ENCODE data around the gene RPUSD2. TPM values are rescaled to one million over a fixed set of nuclear protein-coding genes. Genes with fewer than 3 reads are reported as not detected.
A peak's percentile ranks its signal among the peaks of the same experiment; 100 is the strongest.
"Not testable (repeated sequence)": the region's sequence is repeated elsewhere in the genome, so short reads cannot be mapped to it uniquely, and the experiment has no call there.

RPUSD2 gene
- total RNA-seq, 2 experiments from 2014 or later: 10.9 to 12.6 TPM

DNA sequence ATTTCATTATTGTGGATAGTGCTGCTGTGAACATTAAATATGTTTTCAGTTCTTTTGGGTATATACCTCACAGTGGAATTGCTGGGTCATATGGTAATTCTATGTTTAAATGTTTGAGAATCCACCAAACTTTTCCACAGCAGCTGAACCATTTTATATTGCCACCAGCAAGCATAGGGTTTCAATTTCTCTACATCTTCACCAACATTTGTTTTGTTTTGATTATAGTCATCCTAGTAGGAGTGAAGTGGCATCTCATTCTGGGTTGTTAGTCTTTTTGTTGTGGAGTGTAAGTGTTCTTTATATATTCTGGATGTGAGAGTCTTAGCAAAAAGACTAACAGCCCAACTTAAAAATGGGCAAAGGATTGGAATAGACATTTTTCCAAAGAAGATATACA is 6.0 kb downstream of the RPUSD2 start:
- no peaks in the 10 kb centered on the region for H3K9me3 Mint-ChIP-seq
- H3K27me3 Mint-ChIP-seq (ENCODE audit: low read depth): no peaks in the 10 kb centered on the region
- DNase-seq: no peak
- peaks cover 33% of the 10 kb centered on the region for H3K4me1 Mint-ChIP-seq (ENCODE audit: low read depth)
- intact Hi-C loops (cut with micrococcal nuclease): no loop called here
- CTCF ChIA-PET: no interaction called here
- H3K36me3 Mint-ChIP-seq (ENCODE audit: low read depth): peaks cover 12% of the 10 kb centered on the region
- no peak overlapping the region for H3K4me3 Mint-ChIP-seq
- no peak overlapping the region for H3K27ac Mint-ChIP-seq

- H3K27ac Mint-ChIP-seq; DNase-seq; H3K9me3 Mint-ChIP-seq; H3K27me3 Mint-ChIP-seq (ENCODE audit: low read depth); CTCF ChIA-PET; intact Hi-C loops (cut with micrococcal nuclease); H3K4me3 Mint-ChIP-seq: not testable (repeated sequence)
- Mint-ChIP-seq H3K36me3 (ENCODE audit: low read depth) (peaks cover 10% of the 10 kb centered on the region), H3K4me1 (ENCODE audit: low read depth) (peaks cover 18% of the 10 kb centered on the region)
These were observed 7.8 kb downstream of the RPUSD2 start for GRCh38 chr15:40576914-40577313.

DNA sequence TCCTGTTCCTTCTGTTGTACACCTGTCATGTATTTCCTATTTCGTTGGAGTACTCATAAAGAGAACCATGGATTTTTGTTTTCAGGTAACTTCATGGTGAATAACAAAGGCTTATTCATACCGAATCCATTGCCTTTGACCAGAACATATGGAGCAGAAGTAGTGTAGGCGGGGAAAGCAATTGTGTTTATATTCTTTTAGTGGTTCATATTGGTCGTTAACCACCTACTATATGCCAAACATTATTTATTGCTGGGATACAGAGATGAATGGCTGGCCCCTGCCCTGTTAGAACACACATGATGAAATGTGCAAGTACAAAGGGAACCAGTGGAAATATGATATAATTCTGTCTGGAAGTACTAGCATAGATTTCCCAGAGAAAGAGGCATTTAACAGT is 9.8 kb downstream of the RPUSD2 start:
- intact Hi-C loops (cut with micrococcal nuclease): no loop called here
- Mint-ChIP-seq H3K9me3 (no peaks in the 10 kb centered on the region), H3K27ac (no peak overlapping the region), H3K36me3 (ENCODE audit: low read depth) (peaks cover 4% of the 10 kb centered on the region), H3K4me3 (no peak overlapping the region), H3K27me3 (ENCODE audit: low read depth) (no peaks in the 10 kb centered on the region), H3K4me1 (ENCODE audit: low read depth) (peaks cover 9% of the 10 kb centered on the region)
- DNase-seq: no peak
- CTCF ChIA-PET: no interaction called here

- H3K4me1 Mint-ChIP-seq (ENCODE audit: low read depth); intact Hi-C loops (cut with micrococcal nuclease); H3K27ac Mint-ChIP-seq; DNase-seq; H3K9me3 Mint-ChIP-seq; H3K4me3 Mint-ChIP-seq; H3K27me3 Mint-ChIP-seq (ENCODE audit: low read depth); H3K36me3 Mint-ChIP-seq (ENCODE audit: low read depth): not testable (repeated sequence)
- CTCF ChIA-PET: interaction anchor here (1.4 kb wide), 1 partner anchor 12 kb away, joined by 3 read pairs; the partner anchor contains the start of gene RPUSD2
These were observed 12.7 kb downstream of the RPUSD2 start for GRCh38 chr15:40581796-40582195.

DNA sequence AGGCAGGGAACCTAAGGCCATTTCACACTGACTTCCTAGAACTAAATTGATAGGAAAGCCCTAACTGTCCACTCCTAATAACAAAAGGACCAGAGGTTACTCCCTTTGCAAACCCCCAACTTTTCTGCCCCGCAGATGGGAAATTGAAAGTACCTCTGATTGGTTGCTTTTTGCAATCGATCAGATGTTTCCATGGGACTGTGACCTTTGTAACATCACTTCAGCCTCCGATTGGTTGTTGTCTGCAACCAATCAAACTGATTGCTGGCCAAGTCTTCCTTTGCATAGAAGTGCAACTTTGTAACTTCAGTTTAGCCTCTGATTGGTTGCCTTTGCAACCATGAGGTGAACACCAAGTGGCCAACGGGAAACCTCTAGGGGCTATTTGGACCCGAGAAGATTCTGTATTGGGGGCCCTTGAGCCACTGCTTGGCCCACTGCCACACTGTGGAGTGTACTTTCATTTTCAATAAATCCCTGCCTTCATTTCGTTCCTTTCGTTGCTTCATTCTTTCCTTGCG is 13.7 kb downstream of the RPUSD2 start:
- H3K4me1 Mint-ChIP-seq (ENCODE audit: low read depth): no peaks in the 10 kb centered on the region
- H3K36me3 Mint-ChIP-seq (ENCODE audit: low read depth): no peaks in the 10 kb centered on the region
- no peak overlapping the region for H3K4me3 Mint-ChIP-seq
- intact Hi-C loops (cut with micrococcal nuclease): no loop called here
- CTCF ChIA-PET: interaction anchor here (1.4 kb wide), 1 partner anchor 13 kb away, joined by 3 read pairs; the partner anchor contains the start of gene RPUSD2
- no peaks in the 10 kb centered on the region for H3K9me3 Mint-ChIP-seq
- no peaks in the 10 kb centered on the region for H3K27me3 Mint-ChIP-seq (ENCODE audit: low read depth)
- no peak overlapping the region for H3K27ac Mint-ChIP-seq
- DNase-seq: no peak

DNA sequence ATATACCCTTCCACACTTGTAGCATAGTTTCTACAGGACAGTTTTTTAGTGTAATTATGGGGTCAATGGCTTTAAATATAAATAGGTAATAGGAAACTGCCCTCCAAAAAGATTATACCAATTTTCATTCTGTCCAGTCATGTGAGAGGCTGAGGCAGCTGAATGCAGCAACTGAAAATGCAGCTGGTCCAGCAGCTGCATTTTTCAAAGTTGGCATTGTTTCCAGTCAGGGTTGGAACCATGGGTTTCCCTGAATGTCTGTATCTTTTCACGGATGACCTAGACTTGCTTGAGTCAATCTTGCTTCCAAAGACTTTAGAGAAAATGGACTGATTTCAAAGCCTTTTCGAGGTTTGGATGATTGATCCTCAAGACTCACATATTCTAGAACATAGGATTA is 15.1 kb downstream of the RPUSD2 start:
- DNase-seq: no peak
- Mint-ChIP-seq H3K9me3 (no peaks in the 10 kb centered on the region), H3K36me3 (ENCODE audit: low read depth) (no peaks in the 10 kb centered on the region), H3K27ac (no peak overlapping the region), H3K4me1 (ENCODE audit: low read depth) (no peaks in the 10 kb centered on the region), H3K27me3 (ENCODE audit: low read depth) (no peaks in the 10 kb centered on the region), H3K4me3 (no peak overlapping the region)
- CTCF ChIA-PET: no interaction called here
- intact Hi-C loops (cut with micrococcal nuclease): no loop called here

- Mint-ChIP-seq H3K4me1 (ENCODE audit: low read depth) (peaks cover 23% of the 10 kb centered on the region), H3K36me3 (ENCODE audit: low read depth) (no peaks in the 10 kb centered on the region), H3K27ac (no peak overlapping the region), H3K4me3 (peak overlapping the region; percentile 76), H3K9me3 (no peaks in the 10 kb centered on the region), H3K27me3 (ENCODE audit: low read depth) (peaks cover 5% of the 10 kb centered on the region)
- intact Hi-C loops (cut with micrococcal nuclease): no loop called here
- CTCF ChIA-PET: interaction anchor here (0.7 to 2.0 kb wide), 9 partner anchors 9 to 83 kb away, joined by 3 to 13 read pairs (median 4); no protein-coding TSS in a partner anchor
- no peak for DNase-seq
These were observed 21.6 kb downstream of the RPUSD2 start for GRCh38 chr15:40590667-40591050.

DNA sequence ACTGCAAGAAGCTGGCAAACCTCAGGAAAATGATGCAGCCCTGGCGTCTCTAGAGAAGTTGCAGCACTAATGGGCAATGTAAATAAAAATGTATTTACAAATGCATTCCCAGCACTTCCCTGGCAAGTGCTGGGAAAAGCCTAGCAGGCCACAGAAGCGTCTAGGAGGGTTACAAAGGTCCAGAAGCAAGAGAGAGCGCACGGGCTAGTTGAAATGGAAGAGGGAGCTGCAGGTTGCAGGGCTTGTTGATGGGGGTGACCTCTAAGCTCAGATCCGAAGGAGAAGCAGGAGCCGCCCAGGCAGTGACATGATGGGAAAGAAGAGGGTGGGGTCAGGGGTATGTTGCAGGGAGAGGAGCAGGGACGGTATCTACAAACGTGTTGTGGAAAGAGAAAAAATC is 22.3 kb downstream of the RPUSD2 start:
- DNase-seq: no peak
- Mint-ChIP-seq H3K36me3 (ENCODE audit: low read depth) (no peaks in the 10 kb centered on the region), H3K27me3 (ENCODE audit: low read depth) (peaks cover 5% of the 10 kb centered on the region), H3K4me1 (ENCODE audit: low read depth) (peaks cover 23% of the 10 kb centered on the region), H3K9me3 (no peaks in the 10 kb centered on the region), H3K4me3 (no peak overlapping the region), H3K27ac (no peak overlapping the region)
- CTCF ChIA-PET: interaction anchor here (0.6 to 1.7 kb wide), 3 partner anchors 24 to 30 kb away, joined by 3 to 7 read pairs (median 5); no protein-coding TSS in a partner anchor
- intact Hi-C loops (cut with micrococcal nuclease): no loop called here

- DNase-seq: no peak
- CTCF ChIA-PET: interaction anchor here (0.6 to 1.4 kb wide), 4 partner anchors 24 to 189 kb away, joined by 3 to 4 read pairs (median 3); no protein-coding TSS in a partner anchor
- peak overlapping the region; percentile 99 for H3K27ac Mint-ChIP-seq
- peaks cover 5% of the 10 kb centered on the region for H3K27me3 Mint-ChIP-seq (ENCODE audit: low read depth)
- H3K4me3 Mint-ChIP-seq: peak overlapping the region; percentile 1
- peaks cover 23% of the 10 kb centered on the region for H3K4me1 Mint-ChIP-seq (ENCODE audit: low read depth)
- H3K9me3 Mint-ChIP-seq: no peaks in the 10 kb centered on the region
- intact Hi-C loops (cut with micrococcal nuclease): no loop called here
- H3K36me3 Mint-ChIP-seq (ENCODE audit: low read depth): no peaks in the 10 kb centered on the region
These were observed 24.1 kb downstream of the RPUSD2 start for GRCh38 chr15:40593165-40593564.

DNA sequence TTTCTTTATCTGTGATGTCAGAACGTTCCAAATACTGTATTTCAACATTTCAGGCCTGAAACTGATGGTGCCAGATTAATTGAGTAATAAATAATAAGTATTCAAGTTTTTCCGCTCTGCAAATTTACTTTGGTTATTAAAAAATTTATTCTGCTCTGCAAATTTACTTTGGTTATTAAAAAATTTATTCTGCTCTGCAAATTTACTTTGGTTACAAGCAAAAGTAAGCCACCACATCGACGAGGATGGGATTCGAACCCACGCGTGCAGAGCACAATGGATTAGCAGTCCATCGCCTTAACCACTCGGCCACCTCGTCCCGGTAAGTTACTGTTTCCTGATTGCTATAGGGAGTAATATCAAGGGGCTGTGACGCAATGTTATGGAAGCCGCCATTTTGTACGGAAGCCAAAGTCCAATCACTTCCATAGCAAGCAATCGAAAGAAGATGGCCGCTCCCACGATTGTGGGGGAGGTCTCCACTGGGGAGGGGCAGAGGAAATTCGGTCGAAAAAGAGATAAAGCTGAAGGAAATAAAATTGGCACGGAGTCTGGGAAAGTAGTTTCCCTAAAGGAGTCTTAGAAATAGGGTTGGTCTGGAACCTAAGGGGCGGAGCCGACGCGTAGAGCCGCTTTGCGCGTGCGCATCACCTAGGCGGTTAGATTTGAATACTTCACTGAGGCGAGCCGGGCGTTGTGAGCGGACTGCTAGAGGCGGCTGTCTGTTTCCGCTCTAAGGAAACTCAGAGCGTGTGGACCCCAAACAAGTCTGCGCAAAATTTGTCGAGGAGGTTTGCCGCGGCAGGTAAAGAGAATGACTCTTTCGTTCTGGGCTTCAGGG is 24.7 kb downstream of the RPUSD2 start, which contains the start of gene KNL1:
Gene KNL1 (plus strand): TSS at position 662 of the 841 bp plus-strand sequence. CDS start 8,683 bp downstream, outside the sequence.
- DNase-seq: peak; percentile 95
- H3K27ac Mint-ChIP-seq: peak within 1 kb of the TSS; percentile 99
- peaks cover 5% of the 10 kb centered on the region for H3K27me3 Mint-ChIP-seq (ENCODE audit: low read depth)
- no peaks in the 10 kb centered on the region for H3K9me3 Mint-ChIP-seq
- H3K4me3 Mint-ChIP-seq: peak within 1 kb of the TSS; percentile 97
- peaks cover 23% of the 10 kb centered on the region for H3K4me1 Mint-ChIP-seq (ENCODE audit: low read depth)
- H3K36me3 Mint-ChIP-seq (ENCODE audit: low read depth): no peaks in the 10 kb centered on the region
- intact Hi-C loops (cut with micrococcal nuclease): loop anchor here (1.0 to 2.0 kb wide), 13 partner anchors 25 to 637 kb away; partner anchors contain the start of genes BAHD1, C15orf62, CCDC32 and CHAC1
- CTCF ChIA-PET: interaction anchor here (0.7 to 1.2 kb wide), 4 partner anchors 19 to 256 kb away, joined by 3 read pairs; no protein-coding TSS in a partner anchor

DNA sequence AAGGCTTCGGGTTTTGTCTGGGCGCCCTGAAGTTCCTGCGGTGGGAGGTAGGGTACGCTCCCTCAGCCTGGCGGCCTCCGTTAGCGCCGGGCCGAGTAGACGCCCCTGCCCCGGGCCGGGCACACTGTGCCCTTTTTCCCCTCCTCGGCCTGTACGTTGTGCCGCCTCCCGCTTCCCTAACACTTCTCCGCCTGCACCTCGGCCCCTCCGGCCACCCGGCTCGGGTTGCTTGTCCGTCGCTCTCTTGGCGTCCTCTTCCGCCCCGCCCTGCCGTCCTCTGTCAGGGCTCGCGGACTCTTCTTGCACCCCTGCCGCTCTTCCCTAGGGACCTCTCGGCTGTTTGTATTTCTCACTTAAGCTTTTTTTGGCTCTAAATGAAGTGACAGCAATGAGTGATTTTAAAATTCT is 25.3 kb downstream of the RPUSD2 start:
- Mint-ChIP-seq H3K9me3 (no peaks in the 10 kb centered on the region), H3K36me3 (ENCODE audit: low read depth) (no peaks in the 10 kb centered on the region), H3K27me3 (ENCODE audit: low read depth) (peaks cover 5% of the 10 kb centered on the region), H3K27ac (peak overlapping the region; percentile 99), H3K4me3 (peak overlapping the region; percentile 97), H3K4me1 (ENCODE audit: low read depth) (peaks cover 23% of the 10 kb centered on the region)
- intact Hi-C loops (cut with micrococcal nuclease): loop anchor here (1.0 to 2.0 kb wide), 13 partner anchors 25 to 636 kb away; partner anchors contain the start of genes BAHD1, C15orf62, CCDC32 and CHAC1
- CTCF ChIA-PET: interaction anchor here (0.7 to 1.2 kb wide), 2 partner anchors 19 to 188 kb away, joined by 3 read pairs; no protein-coding TSS in a partner anchor
- DNase-seq: no peak

DNA sequence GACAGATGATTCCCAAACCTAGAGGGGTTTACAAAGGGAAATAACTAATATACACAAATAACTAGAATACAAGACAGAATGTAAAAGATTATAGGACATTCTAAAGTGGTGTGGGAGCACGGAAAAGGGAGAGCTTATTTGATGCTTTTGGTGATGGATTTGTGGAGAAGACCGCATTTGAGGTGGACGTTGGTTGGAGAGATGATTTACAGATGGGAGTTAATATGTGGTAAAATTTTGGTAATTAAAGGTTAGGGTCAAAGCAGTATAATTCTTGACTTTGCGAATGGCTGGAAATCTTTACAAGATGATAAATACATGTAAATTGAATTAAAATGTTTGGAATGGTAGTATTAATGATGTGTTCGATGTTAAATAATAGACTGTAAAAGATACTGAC is 26.1 kb downstream of the RPUSD2 start:
- H3K27me3 Mint-ChIP-seq (ENCODE audit: low read depth): peaks cover 5% of the 10 kb centered on the region
- intact Hi-C loops (cut with micrococcal nuclease): loop anchor here (2.0 kb wide), 4 partner anchors 84 to 636 kb away; partner anchors contain the start of genes BAHD1, CHP1, EXD1 and VPS18

More for the DNA sequence above, 26.1 kb downstream of the RPUSD2 start:
- Mint-ChIP-seq H3K27ac (no peak overlapping the region), H3K9me3 (no peaks in the 10 kb centered on the region), H3K4me3 (peak overlapping the region; percentile 97), H3K36me3 (ENCODE audit: low read depth) (no peaks in the 10 kb centered on the region), H3K4me1 (ENCODE audit: low read depth) (peaks cover 18% of the 10 kb centered on the region)
- DNase-seq: no peak
- CTCF ChIA-PET: interaction anchor here (1.2 kb wide), 1 partner anchor 18 kb away, joined by 3 read pairs; no protein-coding TSS in a partner anchor

Data from activated naive CD4-positive, alpha-beta T cell treated with anti-CD3 and anti-CD28 coated beads for 36 hours (primary cell).